Measurements from ENCODE around the gene FAM117B. TPM values are rescaled to one million over a fixed set of nuclear protein-coding genes. Genes with fewer than 3 reads are reported as not detected.

FAM117B gene
- total RNA-seq, 1 experiment from 2014 or later, result 24.0 TPM

GRCh38 chr2:202657876-202658275, 23.1 kb downstream of the FAM117B start:
- no peaks in the 10 kb centered on the region for H3K9me3 ChIP-seq (ENCODE audit: control insufficient read depth, low read depth, low read length)
- H3K27ac ChIP-seq (ENCODE audit: insufficient read length, low read depth, low read length), result no peak overlapping the region
- H2BK15ac ChIP-seq (ENCODE audit: low read depth, low read length), result no peak overlapping the region
- H3K23me2 ChIP-seq (ENCODE audit: insufficient read length, low read depth, low read length, poor library complexity, severe bottlenecking), result no peaks in the 10 kb centered on the region
- no peak overlapping the region for H4K5ac ChIP-seq (ENCODE audit: insufficient read length, low read depth, low read length)
- H2BK120ac ChIP-seq (ENCODE audit: low read depth, low read length, poor library complexity, severe bottlenecking), result no peak overlapping the region
- Mint-ChIP-seq H3K9me3 (no peaks in the 10 kb centered on the region), H3K4me3 (no peak overlapping the region), H3K4me1 (peaks cover 8 to 10% of the 10 kb centered on the region in 2 experiments), H3K36me3 (ENCODE audit: insufficient read depth in 1 of 3, low read depth in 3 of 3) (no peaks in the 10 kb centered on the region; a peak in 1 of 7 replicates), H3K27ac (no peak overlapping the region), H3K27me3 (ENCODE audit: low read depth) (no peaks in the 10 kb centered on the region)
- H4K8ac ChIP-seq (replicated peaks; ENCODE audit: insufficient read length, low read depth, low read length), result no peak overlapping the region
- H3K4me2 ChIP-seq (ENCODE audit: insufficient read depth, insufficient read length, low read length), result no peak overlapping the region
- no peak overlapping the region for H2BK12ac ChIP-seq (ENCODE audit: insufficient read length, low read depth, low read length)
- H3K23ac ChIP-seq (ENCODE audit: insufficient read length, low read depth, low read length), result no peak overlapping the region
- no peak overlapping the region for H2BK20ac ChIP-seq (ENCODE audit: low read depth, low read length, poor library complexity, severe bottlenecking)
- H3T11ph ChIP-seq (ENCODE audit: low read length), result no peak overlapping the region
- DNase-seq, result no peak
- TF ChIP-seq CTCF (conservative IDR thresholded peaks at IDR 0.05), result no peak
- no peak overlapping the region for H2AK5ac ChIP-seq (ENCODE audit: insufficient read length, low read length)
- H3K14ac ChIP-seq (ENCODE audit: insufficient read depth, low read length), result no peak overlapping the region
- no peak overlapping the region for H2BK5ac ChIP-seq (ENCODE audit: insufficient read length, low read length)
- H3K79me1 ChIP-seq (ENCODE audit: insufficient read depth, low read depth, low read length, poor library complexity, severe bottlenecking), result peaks cover 4% of the 10 kb centered on the region
- peaks cover 5% of the 10 kb centered on the region; the same call in 1 of the 2 replicates for H3K79me2 ChIP-seq (ENCODE audit: insufficient read depth, low read length)
- H4K20me1 ChIP-seq (ENCODE audit: control insufficient read depth, insufficient read depth, insufficient read length), result no peaks in the 10 kb centered on the region
- H3K4me1 ChIP-seq (ENCODE audit: insufficient read depth, low read length), result no peaks in the 10 kb centered on the region
- no peaks in the 10 kb centered on the region for H3K27me3 ChIP-seq (ENCODE audit: insufficient read depth, low read length)
- no peak overlapping the region for H3K9ac ChIP-seq (ENCODE audit: extremely low read depth, insufficient read length, low read length)
- no peak overlapping the region for H3K56ac ChIP-seq (ENCODE audit: insufficient read length, low read depth, low read length)
- no peak overlapping the region for H2AFZ ChIP-seq (ENCODE audit: low read length)
- no peak overlapping the region for H4K91ac ChIP-seq (ENCODE audit: insufficient read length, low read depth, low read length)
- H3K4ac ChIP-seq (ENCODE audit: low read depth, low read length), result no peak overlapping the region
- H3K18ac ChIP-seq (ENCODE audit: insufficient read length, low read depth, low read length), result no peak overlapping the region

Data from H9 (cell line).